Adrenal gland (tissue), 12 donors: ENCODE results near the gene AIDA. TPM values are rescaled to one million over a fixed set of nuclear protein-coding genes. Genes with fewer than 3 reads are reported as not detected.

Experiments used
- DNase-seq, 7 donors: peaks; one replicate each; pipeline ENCODE4 v3.0.0-alpha.2; 2019 to 2020
- H3K27ac ChIP-seq, 5 donors: fragments of 200-600 bp; sonication (generic) in 4 of 5; 1 replicate in 3 of 5; 2 replicates in 2 of 5; pipeline versions ENCODE4 v1.5.1 to v1.8.0; 2016 to 2020; ENCODE audit warnings: mild to moderate bottlenecking in 1 of 5
- H3K27me3 ChIP-seq: fragments of 200-600 bp; 2 replicates; pipeline ENCODE4 v1.8.0; 2021
- H3K36me3 ChIP-seq, 2 donors: fragments of 200-600 bp; replicated peaks in 1 of 2; 1 replicate in 1 of 2; 2 replicates in 1 of 2; pipeline versions ENCODE4 v1.5.1 to v1.8.0; 2018 to 2022
- H3K4me1 ChIP-seq, 2 donors: fragments of 200-600 bp; replicated peaks in 1 of 2; 1 replicate in 1 of 2; 2 replicates in 1 of 2; pipeline versions ENCODE4 v1.5.1 to v1.8.0; 2018 to 2021
- H3K4me3 ChIP-seq, 4 donors: fragments of 200-600 bp; sonication (generic) in 3 of 4; one replicate each; pipeline ENCODE4 v1.5.1; 2016 to 2018
- H3K9me3 ChIP-seq, 3 donors: fragments of 200-600 bp; sonication (generic) in 1 of 3; replicated peaks in 1 of 3; 1 replicate in 2 of 3; 2 replicates in 1 of 3; pipeline versions ENCODE4 v1.5.1 to v1.8.0; 2016 to 2021
- CTCF ChIP-seq, 6 experiments: fragments of 450-650 bp in 4 of 6; fragments of 200-600 bp in 2 of 6; sonication (generic) in 1 of 6; IDR thresholded peaks; 1 replicate in 5 of 6; 2 replicates in 1 of 6; pipeline versions ENCODE4 v1.5.1 to v1.8.0; 2016 to 2021; ENCODE audit warnings: antibody characterized with exemption in 6 of 6, mild to moderate bottlenecking in 2 of 6, moderate library complexity in 1 of 6
- POLR2A ChIP-seq, 2 donors: fragments of 450-650 bp; IDR thresholded peaks; one replicate each; pipeline ENCODE4 v1.6.1; 2017; ENCODE audit warnings: antibody characterized with exemption in 2 of 2, mild to moderate bottlenecking in 2 of 2, moderate library complexity in 1 of 2
- WGBS, 4 donors: extraction: QIAGEN DNeasy Blood & Tissue Kit in 2 of 4; methylation state at CpG; one replicate each; pipeline versions ENCODE4 v1.1.5 to v1.1.7; 2013 to 2017; 5-methylcytosine and 5-hydroxymethylcytosine counted together
- intact Hi-C, 2 donors: fragments of 100-400 bp; cut with DNase I; formaldehyde crosslinking; loops; one replicate each; pipeline versions ENCODE4 v1.14.1 to v1.15.0; 2022 to 2023
- polyA plus RNA-seq, 3 donors: library from polyadenylated mRNA; stranded (reverse); fragments of 200-250 nt in 2 of 3; fragments of 350-450 nt in 1 of 3; fragmentation: Illumina TruSeq in 1 of 3; extraction: RNeasy Lipid Tissue Mini Kit (QIAGEN cat#74804) in 1 of 3; gene quantifications; one replicate each; pipeline ENCODE4 v1.2.3, GENCODE V29; 2013 to 2014
- total RNA-seq, 9 donors: library from RNA; depleted of rRNA in 4 of 9; stranded (reverse); fragments of >200 nt in 4 of 9; fragments of 120-200 nt in 1 of 9; fragmentation: NEBNext Ultra II Directional in 1 of 9; extraction: Animal tissue kit (Norgen Biotek cat#: 25700) in 1 of 9; gene quantifications; one replicate each; pipeline versions ENCODE4 v1.1.0 to v1.2.4, GENCODE V29; 2013 to 2023
- donor health status: healthy with polysubstance abuse.
- donor health status: Bipolar disorder and iron deficiency.
- donor health status: DM: yes; HTN: yes; CAD: no.
- donor health status: DM: no; HTN: no; CAD: no.
- donor health status: DM: no; HTN: no; CAD: no.
- donor health status: DM: yes; HTN: yes; CAD: no.

The AIDA gene
- total and polyA plus RNA-seq, 12 donors: 29.4 to 72.0 (median 48.9) TPM

- Histone ChIP-seq H3K36me3 (peaks cover 7 to 75% of the 10 kb centered on the region in 2 donors), H3K4me3 (no peak overlapping the region), H3K4me1 (peaks cover 0 to 10% of the 10 kb centered on the region in 2 donors), H3K27me3 (no peaks in the 10 kb centered on the region), H3K9me3 (no peaks in the 10 kb centered on the region), H3K27ac (peak overlapping the region in 3 of 5 donors; percentile 27 to 67 (median 50))
- intact Hi-C loops: loop anchor here in 1 of 2 donors (10.0 kb wide), 1 partner anchor 60 kb away; the partner anchor contains the start of genes AIDA and BROX
- WGBS, 4 donors: 44 to 52% (median 47%) methylated on average over 5 of the region's 5 CpGs
- TF ChIP-seq CTCF (IDR thresholded peaks at IDR 0.05) (no peak), POLR2A (IDR thresholded peaks at IDR 0.05) (no peak)
- peak in 6 of 7 donors; percentile 30 to 73 (median 50) for DNase-seq
These were observed 57.4 kb downstream of the AIDA start for GRCh38 chr1:222654849-222655248.

- WGBS, 4 donors: 83 to 95% (median 87%) methylated on average over 2 of the region's 2 CpGs
- DNase-seq: no peak
- intact Hi-C loops: loop anchor here in 1 of 2 donors (10.0 kb wide), 1 partner anchor 61 kb away; the partner anchor contains the start of genes AIDA and BROX
- H3K36me3 ChIP-seq: peaks cover 6 to 67% of the 10 kb centered on the region in 2 donors
- no peaks in the 10 kb centered on the region for H3K27me3 ChIP-seq
- H3K4me3 ChIP-seq: no peak overlapping the region
- no peak for TF ChIP-seq POLR2A (IDR thresholded peaks at IDR 0.05)
- TF ChIP-seq CTCF (IDR thresholded peaks at IDR 0.05): no peak
- no peak overlapping the region for H3K27ac ChIP-seq
- H3K9me3 ChIP-seq: no peaks in the 10 kb centered on the region
- peaks cover 0 to 10% of the 10 kb centered on the region in 2 donors for H3K4me1 ChIP-seq
These were observed 59.0 kb downstream of the AIDA start for GRCh38 chr1:222653178-222653827.

GRCh38 chr1:222652676-222653075 lies 59.6 kb downstream of the AIDA start:
- WGBS, 4 donors: 88 to 95% (median 91%) methylated on average over 1 of the region's 1 CpG

GRCh38 chr1:222644636-222644980 lies 67.7 kb downstream of the AIDA start:
- intact Hi-C loops: no loop called here

More at GRCh38 chr1:222652676-222653075, 59.6 kb downstream of the AIDA start:
- Histone ChIP-seq H3K36me3 (peaks cover 0 to 65% of the 10 kb centered on the region in 2 donors), H3K27me3 (no peaks in the 10 kb centered on the region), H3K27ac (no peak overlapping the region), H3K9me3 (no peaks in the 10 kb centered on the region), H3K4me3 (no peak overlapping the region), H3K4me1 (peaks cover 0 to 10% of the 10 kb centered on the region in 2 donors)
- intact Hi-C loops: loop anchor here in 1 of 2 donors (10.0 kb wide), 1 partner anchor 62 kb away; the partner anchor contains the start of genes AIDA and BROX
- no peak for DNase-seq
- TF ChIP-seq CTCF (IDR thresholded peaks at IDR 0.05) (no peak), POLR2A (IDR thresholded peaks at IDR 0.05) (no peak)

More at GRCh38 chr1:222644636-222644980, 67.7 kb downstream of the AIDA start:
- DNase-seq: no peak
- WGBS, 4 donors: 1 to 3% (median 2%) methylated on average over 5 of the region's 5 CpGs
- TF ChIP-seq CTCF (IDR thresholded peaks at IDR 0.05) (no peak), POLR2A (IDR thresholded peaks at IDR 0.05) (no peak)
- Histone ChIP-seq H3K4me1 (peaks cover 5 to 8% of the 10 kb centered on the region in 2 donors), H3K4me3 (peak overlapping the region; percentile 68 to 89 (median 78)), H3K27ac (peak overlapping the region; percentile 88 to 96 (median 92)), H3K27me3 (no peaks in the 10 kb centered on the region), H3K9me3 (no peaks in the 10 kb centered on the region), H3K36me3 (peaks cover 0 to 5% of the 10 kb centered on the region in 2 donors)
